Measurements from ENCODE around the gene TTLL11.
A peak's percentile ranks its signal among the peaks of the same experiment; 100 is the strongest.

TTLL11 gene

DNA sequence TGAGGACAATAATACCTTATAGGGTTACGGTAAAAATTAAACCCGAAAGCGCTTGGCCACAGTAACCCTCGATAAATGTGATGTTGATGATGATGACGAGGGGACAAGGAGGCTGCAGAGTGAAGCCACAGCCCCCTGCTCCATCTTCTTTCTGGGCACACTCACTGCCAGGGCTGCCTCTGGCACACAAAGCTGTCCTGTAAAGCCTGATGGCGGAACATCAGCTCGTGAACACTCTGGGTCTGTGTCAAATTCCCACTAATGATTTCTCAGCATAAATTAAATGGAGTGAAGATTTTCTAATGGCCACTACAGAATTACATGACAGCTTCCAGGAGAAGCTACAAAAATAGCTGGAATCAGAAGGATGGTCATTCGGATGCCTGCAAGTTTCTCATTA, 142.2 kb downstream of the TTLL11 start:
- no peak overlapping the region for H2BK5ac ChIP-seq (ENCODE audit: low read length)

DNA sequence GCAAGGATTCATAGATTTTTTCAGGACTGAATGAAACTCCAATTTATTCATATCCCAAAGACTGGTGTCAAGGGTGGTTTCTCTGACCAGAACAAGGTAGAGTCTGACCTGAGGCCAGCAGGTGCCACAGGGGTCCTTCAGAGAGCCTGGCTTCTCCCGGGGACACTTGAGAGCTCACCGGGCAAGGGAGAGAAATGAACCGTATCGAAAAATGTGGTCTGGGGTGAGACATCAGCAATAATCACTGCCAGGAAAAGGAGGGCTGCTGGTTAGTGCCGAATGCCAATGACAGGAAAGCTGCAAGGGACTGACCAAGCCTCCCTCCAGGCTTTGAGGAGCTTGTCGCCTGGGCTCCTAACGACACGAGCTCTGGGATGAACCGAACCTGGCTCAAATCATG, 142.7 kb downstream of the TTLL11 start:
- Histone ChIP-seq H3K4me1 (ENCODE audit: control insufficient read depth, low read depth, low read length) (no peaks in the 10 kb centered on the region), H3K36me3 (ENCODE audit: control insufficient read depth, insufficient read depth, low read length) (no peaks in the 10 kb centered on the region), H2BK120ac (ENCODE audit: low read depth, low read length) (no peak overlapping the region), H3K79me1 (ENCODE audit: low read length) (no peaks in the 10 kb centered on the region), H3K4me3 (ENCODE audit: low read length) (no peak overlapping the region), H3K27me3 (ENCODE audit: insufficient read depth, low read length, poor library complexity) (no peaks in the 10 kb centered on the region), H3K56ac (ENCODE audit: low read length) (no peak overlapping the region), H3K23ac (ENCODE audit: low read length) (no peak overlapping the region), H2BK15ac (replicated peaks; ENCODE audit: low read depth) (no peak overlapping the region), H2BK5ac (ENCODE audit: low read length) (no peak overlapping the region), H3K79me2 (ENCODE audit: control insufficient read depth, insufficient read depth, low read length) (no peaks in the 10 kb centered on the region), H4K5ac (ENCODE audit: low read length) (no peak overlapping the region), H3K27ac (ENCODE audit: low read depth, low read length) (no peak overlapping the region), H3K4me2 (ENCODE audit: low read length) (no peak overlapping the region), H4K8ac (ENCODE audit: low read depth, low read length) (no peak overlapping the region), H2AK5ac (ENCODE audit: low read length) (no peak overlapping the region), H3K4ac (ENCODE audit: low read depth, low read length) (no peak overlapping the region), H3K9ac (ENCODE audit: low read length) (no peak overlapping the region), H3K18ac (ENCODE audit: low read length) (no peak overlapping the region)
- no peak for DNase-seq
- no CpG with 5 or more reads among the region's 9 CpGs for WGBS (ENCODE audit: extremely low coverage, insufficient coverage, low lambda C conversion rate)

More for the DNA sequence above, 142.2 kb downstream of the TTLL11 start:
- Histone ChIP-seq H3K79me2 (ENCODE audit: control insufficient read depth, insufficient read depth, low read length) (no peaks in the 10 kb centered on the region), H4K8ac (ENCODE audit: low read depth, low read length) (no peak overlapping the region), H3K56ac (ENCODE audit: low read length) (no peak overlapping the region), H3K79me1 (ENCODE audit: low read length) (no peaks in the 10 kb centered on the region), H3K18ac (ENCODE audit: low read length) (no peak overlapping the region), H3K36me3 (ENCODE audit: control insufficient read depth, insufficient read depth, low read length) (no peaks in the 10 kb centered on the region), H3K27ac (ENCODE audit: low read depth, low read length) (no peak overlapping the region), H2BK120ac (ENCODE audit: low read depth, low read length) (no peak overlapping the region), H3K9ac (ENCODE audit: low read length) (no peak overlapping the region), H3K4me2 (ENCODE audit: low read length) (no peak overlapping the region), H3K23ac (ENCODE audit: low read length) (no peak overlapping the region), H4K5ac (ENCODE audit: low read length) (no peak overlapping the region), H2AK5ac (ENCODE audit: low read length) (no peak overlapping the region), H3K4ac (ENCODE audit: low read depth, low read length) (no peak overlapping the region), H3K4me3 (ENCODE audit: low read length) (no peak overlapping the region), H3K4me1 (ENCODE audit: control insufficient read depth, low read depth, low read length) (no peaks in the 10 kb centered on the region), H3K27me3 (ENCODE audit: insufficient read depth, low read length, poor library complexity) (no peaks in the 10 kb centered on the region), H2BK15ac (replicated peaks; ENCODE audit: low read depth) (no peak overlapping the region)
- WGBS (ENCODE audit: extremely low coverage, insufficient coverage, low lambda C conversion rate) = no CpG with 5 or more reads among the region's 8 CpGs
- no peak for DNase-seq

- H3K36me3 ChIP-seq (ENCODE audit: control insufficient read depth, insufficient read depth, low read length) = no peaks in the 10 kb centered on the region
- no peak overlapping the region for H3K23ac ChIP-seq (ENCODE audit: low read length)
- H3K4ac ChIP-seq (ENCODE audit: low read depth, low read length) = no peak overlapping the region
- H3K79me1 ChIP-seq (ENCODE audit: low read length) = no peaks in the 10 kb centered on the region
- WGBS (ENCODE audit: extremely low coverage, insufficient coverage, low lambda C conversion rate) = no CpG with 5 or more reads among the region's 4 CpGs
- H3K4me3 ChIP-seq (ENCODE audit: low read length) = no peak overlapping the region
- no peak overlapping the region for H3K4me2 ChIP-seq (ENCODE audit: low read length)
- H2BK5ac ChIP-seq (ENCODE audit: low read length) = no peak overlapping the region
- H3K27me3 ChIP-seq (ENCODE audit: insufficient read depth, low read length, poor library complexity) = no peaks in the 10 kb centered on the region
- no peak overlapping the region for H2BK15ac ChIP-seq (replicated peaks; ENCODE audit: low read depth)
- peak overlapping the region; percentile 6 for H4K5ac ChIP-seq (ENCODE audit: low read length)
- no peak for DNase-seq
- H3K27ac ChIP-seq (ENCODE audit: low read depth, low read length) = no peak overlapping the region
- H2AK5ac ChIP-seq (ENCODE audit: low read length) = no peak overlapping the region
- H3K79me2 ChIP-seq (ENCODE audit: control insufficient read depth, insufficient read depth, low read length) = no peaks in the 10 kb centered on the region
- peak overlapping the region; percentile 10 for H3K56ac ChIP-seq (ENCODE audit: low read length)
- no peak overlapping the region for H3K18ac ChIP-seq (ENCODE audit: low read length)
- H4K8ac ChIP-seq (ENCODE audit: low read depth, low read length) = no peak overlapping the region
- H3K9ac ChIP-seq (ENCODE audit: low read length) = no peak overlapping the region
- no peaks in the 10 kb centered on the region for H3K4me1 ChIP-seq (ENCODE audit: control insufficient read depth, low read depth, low read length)
- H2BK120ac ChIP-seq (ENCODE audit: low read depth, low read length) = no peak overlapping the region
Measured at GRCh38 chr9:121949766-121950165, 143.3 kb downstream of the TTLL11 start.

DNA sequence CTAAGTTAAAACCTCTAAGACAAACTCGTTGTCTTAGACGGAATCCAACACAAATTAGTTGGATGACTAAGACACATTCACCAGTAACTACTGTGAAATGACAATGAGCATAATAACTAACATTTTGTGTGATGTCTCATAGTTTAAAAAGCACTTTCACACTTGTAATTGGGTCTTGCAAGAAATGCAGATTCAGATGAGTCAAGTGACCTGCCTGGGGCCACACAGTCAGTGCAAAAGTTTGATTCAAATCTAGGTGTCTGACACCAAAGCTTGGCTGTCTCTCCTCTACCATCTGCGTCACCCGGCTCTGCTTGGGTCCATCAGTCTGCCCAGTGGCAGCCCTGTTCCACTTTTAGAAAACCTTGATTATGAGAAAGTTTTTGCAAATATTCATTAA, 143.7 kb downstream of the TTLL11 start:
- no peaks in the 10 kb centered on the region for H3K79me1 ChIP-seq (ENCODE audit: low read length)

GRCh38 chr9:121947775-121948174, 145.3 kb downstream of the TTLL11 start:
- Histone ChIP-seq H2BK15ac (replicated peaks; ENCODE audit: low read depth) (no peak overlapping the region), H3K4me1 (ENCODE audit: control insufficient read depth, low read depth, low read length) (no peaks in the 10 kb centered on the region), H2BK5ac (ENCODE audit: low read length) (no peak overlapping the region), H3K9ac (ENCODE audit: low read length) (no peak overlapping the region), H3K79me2 (ENCODE audit: control insufficient read depth, insufficient read depth, low read length) (no peaks in the 10 kb centered on the region), H3K27me3 (ENCODE audit: insufficient read depth, low read length, poor library complexity) (no peaks in the 10 kb centered on the region), H3K4me3 (ENCODE audit: low read length) (no peak overlapping the region), H3K18ac (ENCODE audit: low read length) (no peak overlapping the region), H3K36me3 (ENCODE audit: control insufficient read depth, insufficient read depth, low read length) (no peaks in the 10 kb centered on the region), H4K8ac (ENCODE audit: low read depth, low read length) (no peak overlapping the region), H3K79me1 (ENCODE audit: low read length) (no peaks in the 10 kb centered on the region), H4K5ac (ENCODE audit: low read length) (no peak overlapping the region), H3K56ac (ENCODE audit: low read length) (no peak overlapping the region), H3K27ac (ENCODE audit: low read depth, low read length) (no peak overlapping the region), H2AK5ac (ENCODE audit: low read length) (no peak overlapping the region), H3K4me2 (ENCODE audit: low read length) (no peak overlapping the region), H3K4ac (ENCODE audit: low read depth, low read length) (no peak overlapping the region), H2BK120ac (ENCODE audit: low read depth, low read length) (no peak overlapping the region), H3K23ac (ENCODE audit: low read length) (no peak overlapping the region)
- no CpG with 5 or more reads among the region's 4 CpGs for WGBS (ENCODE audit: extremely low coverage, insufficient coverage, low lambda C conversion rate)
- no peak for DNase-seq

More for the DNA sequence above, 143.7 kb downstream of the TTLL11 start:
- Histone ChIP-seq H2BK5ac (ENCODE audit: low read length) (no peak overlapping the region), H3K56ac (ENCODE audit: low read length) (no peak overlapping the region), H3K4me1 (ENCODE audit: control insufficient read depth, low read depth, low read length) (no peaks in the 10 kb centered on the region), H3K4me2 (ENCODE audit: low read length) (no peak overlapping the region), H3K18ac (ENCODE audit: low read length) (no peak overlapping the region), H3K23ac (ENCODE audit: low read length) (no peak overlapping the region), H3K27ac (ENCODE audit: low read depth, low read length) (no peak overlapping the region), H2BK15ac (replicated peaks; ENCODE audit: low read depth) (no peak overlapping the region), H3K79me2 (ENCODE audit: control insufficient read depth, insufficient read depth, low read length) (no peaks in the 10 kb centered on the region), H3K4ac (ENCODE audit: low read depth, low read length) (no peak overlapping the region), H3K36me3 (ENCODE audit: control insufficient read depth, insufficient read depth, low read length) (no peaks in the 10 kb centered on the region), H2AK5ac (ENCODE audit: low read length) (no peak overlapping the region), H4K8ac (ENCODE audit: low read depth, low read length) (no peak overlapping the region), H4K5ac (ENCODE audit: low read length) (no peak overlapping the region), H3K27me3 (ENCODE audit: insufficient read depth, low read length, poor library complexity) (no peaks in the 10 kb centered on the region), H2BK120ac (ENCODE audit: low read depth, low read length) (no peak overlapping the region), H3K9ac (ENCODE audit: low read length) (no peak overlapping the region), H3K4me3 (ENCODE audit: low read length) (no peak overlapping the region)
- DNase-seq = no peak
- no CpG with 5 or more reads among the region's 4 CpGs for WGBS (ENCODE audit: extremely low coverage, insufficient coverage, low lambda C conversion rate)

DNA sequence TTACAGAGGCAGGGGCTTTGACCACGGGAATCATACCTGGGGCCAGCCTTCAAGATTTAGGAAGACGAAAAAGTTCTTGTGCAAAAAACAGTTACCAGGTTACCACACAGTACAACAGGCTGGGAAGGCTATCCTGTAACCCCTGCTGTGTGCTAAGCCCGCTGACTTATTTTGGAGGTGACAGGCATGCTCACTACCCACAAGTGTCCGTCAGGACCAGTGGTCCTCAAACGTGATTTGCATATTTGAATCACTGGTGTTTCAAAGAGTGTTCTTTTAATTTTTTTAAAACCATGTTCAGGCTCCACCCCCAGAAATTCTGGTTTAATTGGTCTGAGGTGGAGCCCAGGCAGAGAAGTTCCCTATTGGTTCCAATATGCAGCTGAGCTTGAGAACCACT, 146.6 kb downstream of the TTLL11 start:
- Histone ChIP-seq H3K23ac (ENCODE audit: low read length) (no peak overlapping the region), H3K4ac (ENCODE audit: low read depth, low read length) (no peak overlapping the region), H3K79me2 (ENCODE audit: control insufficient read depth, insufficient read depth, low read length) (no peaks in the 10 kb centered on the region), H4K5ac (ENCODE audit: low read length) (no peak overlapping the region), H3K56ac (ENCODE audit: low read length) (no peak overlapping the region), H3K18ac (ENCODE audit: low read length) (no peak overlapping the region), H2BK120ac (ENCODE audit: low read depth, low read length) (no peak overlapping the region), H3K79me1 (ENCODE audit: low read length) (no peaks in the 10 kb centered on the region), H2BK5ac (ENCODE audit: low read length) (no peak overlapping the region), H3K27me3 (ENCODE audit: insufficient read depth, low read length, poor library complexity) (no peaks in the 10 kb centered on the region), H2AK5ac (ENCODE audit: low read length) (no peak overlapping the region), H2BK15ac (replicated peaks; ENCODE audit: low read depth) (no peak overlapping the region), H3K9ac (ENCODE audit: low read length) (no peak overlapping the region), H3K36me3 (ENCODE audit: control insufficient read depth, insufficient read depth, low read length) (no peaks in the 10 kb centered on the region), H3K27ac (ENCODE audit: low read depth, low read length) (peak overlapping the region; percentile 7), H3K4me2 (ENCODE audit: low read length) (no peak overlapping the region), H3K4me3 (ENCODE audit: low read length) (no peak overlapping the region), H4K8ac (ENCODE audit: low read depth, low read length) (no peak overlapping the region), H3K4me1 (ENCODE audit: control insufficient read depth, low read depth, low read length) (no peaks in the 10 kb centered on the region)
- WGBS (ENCODE audit: extremely low coverage, insufficient coverage, low lambda C conversion rate) = no CpG with 5 or more reads among the region's 5 CpGs
- DNase-seq = no peak
